WTC11 (cell line): ENCODE data around the gene PRKCQ.

Source experiments
- ATF2 ChIP-seq: sonication (generic); formaldehyde crosslinking; IDR thresholded peaks from 2 replicates; pipeline ENCODE4 v1.8.1; 2022; ENCODE audit warnings: low read depth, missing genetic modification reagents, borderline replicate concordance
- ATF3 ChIP-seq: sonication (generic); formaldehyde crosslinking; conservative IDR thresholded peaks from 2 replicates; pipeline ENCODE4 v1.8.1; 2022; ENCODE audit warnings: mild to moderate bottlenecking, missing genetic modification reagents
- ATF6 ChIP-seq: sonication (generic); formaldehyde crosslinking; IDR thresholded peaks from 2 replicates; pipeline ENCODE4 v1.8.1; 2023; ENCODE audit warnings: mild to moderate bottlenecking, missing genetic modification reagents
- CBFB ChIP-seq: sonication (generic); formaldehyde crosslinking; IDR thresholded peaks from 2 replicates; pipeline ENCODE4 v1.8.1; 2022; ENCODE audit warnings: mild to moderate bottlenecking, low read depth, missing genetic modification reagents
- CREB1 ChIP-seq: sonication (generic); formaldehyde crosslinking; IDR thresholded peaks from 2 replicates; pipeline ENCODE4 v1.8.0; 2023; ENCODE audit warnings: mild to moderate bottlenecking, missing genetic modification reagents
- ESRRA ChIP-seq: sonication (generic); formaldehyde crosslinking; IDR thresholded peaks from 2 replicates; pipeline ENCODE4 v1.8.1; 2022; ENCODE audit warnings: mild to moderate bottlenecking, missing genetic modification reagents, borderline replicate concordance
- FOXK1 ChIP-seq: sonication (generic); formaldehyde crosslinking; IDR thresholded peaks from 2 replicates; pipeline ENCODE4 v1.8.0; 2022; ENCODE audit warnings: mild to moderate bottlenecking, moderate library complexity, missing genetic modification reagents
- MAX ChIP-seq: sonication (generic); formaldehyde crosslinking; IDR thresholded peaks from 2 replicates; pipeline ENCODE4 v1.8.0; 2022; ENCODE audit warnings: mild to moderate bottlenecking, missing genetic modification reagents
- PRRX2 ChIP-seq: fragments of 250-450 bp; sonication (Bioruptor Pico); IDR thresholded peaks from 2 replicates; pipeline ENCODE4 v1.8.0; 2021; ENCODE audit warnings: mild to moderate bottlenecking
- TF ChIP-seq, protein P1 (sequence below): fragments of 200-600 bp; IDR thresholded peaks from 2 replicates; pipeline ENCODE4 v1.8.0; 2022; ENCODE audit warnings: antibody characterized with exemption
- TF ChIP-seq, protein P2 (sequence below): sonication (generic); formaldehyde crosslinking; conservative IDR thresholded peaks from 2 replicates; pipeline ENCODE4 v1.8.1; 2023; ENCODE audit warnings: mild to moderate bottlenecking, low read depth, missing genetic modification reagents, moderate library complexity

GRCh38 chr10:6386346-6386745 is 193.7 kb downstream of the PRKCQ start:
- TF ChIP-seq MAX (no peak), ATF6 (CRISPR knock-in tag) (no peak), ATF3 (CRISPR knock-in tag) (no peak), ATF2 (CRISPR knock-in tag) (no peak), PRRX2 (CRISPR knock-in tag) (no peak), ESRRA (no peak), CREB1 (CRISPR knock-in tag) (no peak), FOXK1 (CRISPR knock-in tag) (no peak), CBFB (no peak)
- TF ChIP-seq, protein P1, sequence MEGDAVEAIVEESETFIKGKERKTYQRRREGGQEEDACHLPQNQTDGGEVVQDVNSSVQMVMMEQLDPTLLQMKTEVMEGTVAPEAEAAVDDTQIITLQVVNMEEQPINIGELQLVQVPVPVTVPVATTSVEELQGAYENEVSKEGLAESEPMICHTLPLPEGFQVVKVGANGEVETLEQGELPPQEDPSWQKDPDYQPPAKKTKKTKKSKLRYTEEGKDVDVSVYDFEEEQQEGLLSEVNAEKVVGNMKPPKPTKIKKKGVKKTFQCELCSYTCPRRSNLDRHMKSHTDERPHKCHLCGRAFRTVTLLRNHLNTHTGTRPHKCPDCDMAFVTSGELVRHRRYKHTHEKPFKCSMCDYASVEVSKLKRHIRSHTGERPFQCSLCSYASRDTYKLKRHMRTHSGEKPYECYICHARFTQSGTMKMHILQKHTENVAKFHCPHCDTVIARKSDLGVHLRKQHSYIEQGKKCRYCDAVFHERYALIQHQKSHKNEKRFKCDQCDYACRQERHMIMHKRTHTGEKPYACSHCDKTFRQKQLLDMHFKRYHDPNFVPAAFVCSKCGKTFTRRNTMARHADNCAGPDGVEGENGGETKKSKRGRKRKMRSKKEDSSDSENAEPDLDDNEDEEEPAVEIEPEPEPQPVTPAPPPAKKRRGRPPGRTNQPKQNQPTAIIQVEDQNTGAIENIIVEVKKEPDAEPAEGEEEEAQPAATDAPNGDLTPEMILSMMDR = no peak
- TF ChIP-seq, protein P2, sequence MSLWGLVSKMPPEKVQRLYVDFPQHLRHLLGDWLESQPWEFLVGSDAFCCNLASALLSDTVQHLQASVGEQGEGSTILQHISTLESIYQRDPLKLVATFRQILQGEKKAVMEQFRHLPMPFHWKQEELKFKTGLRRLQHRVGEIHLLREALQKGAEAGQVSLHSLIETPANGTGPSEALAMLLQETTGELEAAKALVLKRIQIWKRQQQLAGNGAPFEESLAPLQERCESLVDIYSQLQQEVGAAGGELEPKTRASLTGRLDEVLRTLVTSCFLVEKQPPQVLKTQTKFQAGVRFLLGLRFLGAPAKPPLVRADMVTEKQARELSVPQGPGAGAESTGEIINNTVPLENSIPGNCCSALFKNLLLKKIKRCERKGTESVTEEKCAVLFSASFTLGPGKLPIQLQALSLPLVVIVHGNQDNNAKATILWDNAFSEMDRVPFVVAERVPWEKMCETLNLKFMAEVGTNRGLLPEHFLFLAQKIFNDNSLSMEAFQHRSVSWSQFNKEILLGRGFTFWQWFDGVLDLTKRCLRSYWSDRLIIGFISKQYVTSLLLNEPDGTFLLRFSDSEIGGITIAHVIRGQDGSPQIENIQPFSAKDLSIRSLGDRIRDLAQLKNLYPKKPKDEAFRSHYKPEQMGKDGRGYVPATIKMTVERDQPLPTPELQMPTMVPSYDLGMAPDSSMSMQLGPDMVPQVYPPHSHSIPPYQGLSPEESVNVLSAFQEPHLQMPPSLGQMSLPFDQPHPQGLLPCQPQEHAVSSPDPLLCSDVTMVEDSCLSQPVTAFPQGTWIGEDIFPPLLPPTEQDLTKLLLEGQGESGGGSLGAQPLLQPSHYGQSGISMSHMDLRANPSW (CRISPR knock-in tag) = no peak
